Colonic mucosa (tissue), 4 donors: ENCODE data around the gene STAC3. TPM values are rescaled to one million over a fixed set of nuclear protein-coding genes. Genes with fewer than 3 reads are reported as not detected.

Experiments used
- DNase-seq: peaks from one replicate; pipeline ENCODE4 v3.0.0-alpha.2; 2020
- H3K27ac ChIP-seq: fragments of 200-600 bp; one replicate; pipeline ENCODE4 v1.8.0; 2021
- H3K27me3 ChIP-seq: fragments of 200-600 bp; one replicate; pipeline ENCODE4 v1.8.0; 2021
- H3K36me3 ChIP-seq: fragments of 200-600 bp; one replicate; pipeline ENCODE4 v1.8.0; 2021
- H3K4me1 ChIP-seq: fragments of 200-600 bp; one replicate; pipeline ENCODE4 v1.8.0; 2021; ENCODE audit warnings: mild to moderate bottlenecking
- H3K4me3 ChIP-seq: fragments of 200-600 bp; one replicate; pipeline ENCODE4 v1.8.0; 2021
- H3K9ac ChIP-seq, 2 donors: one replicate each; pipeline ENCODE4 v1.7.0; 2013; ENCODE audit warnings: control low read depth in 2 of 2, low read depth in 2 of 2, low read length in 2 of 2
- H3K9me3 ChIP-seq: fragments of 200-600 bp; one replicate; pipeline ENCODE4 v1.8.0; 2021
- CTCF ChIP-seq: fragments of 200-600 bp; IDR thresholded peaks from one replicate; pipeline ENCODE4 v1.8.0; 2022; ENCODE audit warnings: antibody characterized with exemption, mild to moderate bottlenecking
- intact Hi-C: fragments of 100-400 bp; cut with DNase I; formaldehyde crosslinking; loops from one replicate; pipeline ENCODE4 v1.14.1; 2022
- total RNA-seq, 2 donors: library from RNA; stranded (reverse); fragmentation: NEBNext Ultra II Directional in 1 of 2; extraction: Animal tissue kit (Norgen Biotek cat#: 25700) in 1 of 2; gene quantifications; one replicate each; pipeline ENCODE4 v1.2.1, GENCODE V29; 2021
- donor health status: healthy.
- donor health status: DM: no; HTN: no; CAD: no.
- donor health status: DM: no; HTN: no; CAD: no.

STAC3 gene
- total RNA-seq, 2 donors from 2014 or later: 1.9 to 2.7 TPM

GRCh38 chr12:57270966-57271470 is 20.0 kb upstream of the STAC3 start:
- H3K9me3 ChIP-seq: no peaks in the 10 kb centered on the region
- no peaks in the 10 kb centered on the region for H3K27me3 ChIP-seq
- H3K27ac ChIP-seq: no peak overlapping the region
- DNase-seq: no peak
- H3K9ac ChIP-seq: no peak overlapping the region
- no peak overlapping the region for H3K4me3 ChIP-seq
- no peak for TF ChIP-seq CTCF
- H3K4me1 ChIP-seq: no peaks in the 10 kb centered on the region
- peaks cover 12% of the 10 kb centered on the region for H3K36me3 ChIP-seq
- intact Hi-C loops: no loop called here

- no peak overlapping the region for H3K27ac ChIP-seq
- no peak overlapping the region for H3K4me3 ChIP-seq
- no peaks in the 10 kb centered on the region for H3K4me1 ChIP-seq
- DNase-seq: no peak
- no peak overlapping the region for H3K9ac ChIP-seq
- no peaks in the 10 kb centered on the region for H3K27me3 ChIP-seq
- no peaks in the 10 kb centered on the region for H3K9me3 ChIP-seq
- no peak for TF ChIP-seq CTCF
- intact Hi-C loops: no loop called here
- peaks cover 12% of the 10 kb centered on the region for H3K36me3 ChIP-seq
These were observed 17.3 kb upstream of the STAC3 start for GRCh38 chr12:57268264-57268663.

GRCh38 chr12:57266681-57267080 is 15.7 kb upstream of the STAC3 start:
- no peak overlapping the region for H3K27ac ChIP-seq
- H3K36me3 ChIP-seq: peaks cover 12% of the 10 kb centered on the region
- H3K9me3 ChIP-seq: no peaks in the 10 kb centered on the region
- no peaks in the 10 kb centered on the region for H3K27me3 ChIP-seq
- H3K4me3 ChIP-seq: no peak overlapping the region
- H3K4me1 ChIP-seq: no peaks in the 10 kb centered on the region
- intact Hi-C loops: no loop called here
- no peak for TF ChIP-seq CTCF
- H3K9ac ChIP-seq: no peak overlapping the region
- no peak for DNase-seq

- Histone ChIP-seq H3K4me1 (no peaks in the 10 kb centered on the region), H3K27me3 (no peaks in the 10 kb centered on the region), H3K4me3 (no peak overlapping the region), H3K9ac (no peak overlapping the region), H3K27ac (no peak overlapping the region), H3K9me3 (no peaks in the 10 kb centered on the region), H3K36me3 (peaks cover 6% of the 10 kb centered on the region)
- DNase-seq: no peak
- intact Hi-C loops: loop anchor here (5.0 kb wide), 1 partner anchor 189 kb away; no protein-coding TSS in a partner anchor
- TF ChIP-seq CTCF: no peak
These were observed 12.1 kb upstream of the STAC3 start for GRCh38 chr12:57263096-57263495.

GRCh38 chr12:57262126-57262822 is 11.3 kb upstream of the STAC3 start:
- Histone ChIP-seq H3K9me3 (no peaks in the 10 kb centered on the region), H3K27me3 (no peaks in the 10 kb centered on the region), H3K36me3 (no peaks in the 10 kb centered on the region), H3K9ac (no peak overlapping the region), H3K27ac (no peak overlapping the region), H3K4me3 (no peak overlapping the region), H3K4me1 (no peaks in the 10 kb centered on the region)
- no peak for TF ChIP-seq CTCF
- no peak for DNase-seq
- intact Hi-C loops: loop anchor here (5.0 kb wide), 1 partner anchor 190 kb away; no protein-coding TSS in a partner anchor
